Stimulated activated CD8-positive, alpha-beta memory T cell treated with anti-CD3 and anti-CD28 coated beads, Interleukin-2, amount 100 ng/mL, for 1 hour (primary cell): ENCODE measurements around the gene ARID3A.
"Not testable (repeated sequence)": the region's sequence is repeated elsewhere in the genome, so short reads cannot be mapped to it uniquely, and the experiment has no call there.

Experiments
- DNase-seq, 2 donors: peaks; one replicate each; pipeline ENCODE4 v3.0.0-alpha.2; 2020; ENCODE audit warnings: low read depth in 2 of 2

The ARID3A gene

DNA sequence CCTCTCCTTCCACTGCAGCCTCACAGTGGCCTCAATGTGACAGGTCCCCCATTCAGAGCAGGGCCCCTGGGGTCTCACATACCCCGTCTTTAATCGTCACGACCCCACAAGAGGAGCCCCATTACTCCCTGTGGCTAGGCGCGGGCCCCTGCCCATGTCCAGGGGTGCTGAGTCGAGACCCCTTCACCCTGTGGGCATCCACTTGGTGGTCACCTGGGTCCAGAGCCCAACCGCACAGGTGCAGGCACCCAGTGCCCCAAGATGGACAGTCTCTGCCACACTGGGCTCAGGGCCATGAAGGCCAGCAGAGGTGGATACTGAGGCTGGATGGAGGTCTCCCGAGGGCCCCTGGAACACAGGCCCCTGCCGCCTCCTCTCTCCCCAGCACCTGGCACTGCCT, 92.1 kb downstream of the ARID3A start:
- DNase-seq = no peak

DNA sequence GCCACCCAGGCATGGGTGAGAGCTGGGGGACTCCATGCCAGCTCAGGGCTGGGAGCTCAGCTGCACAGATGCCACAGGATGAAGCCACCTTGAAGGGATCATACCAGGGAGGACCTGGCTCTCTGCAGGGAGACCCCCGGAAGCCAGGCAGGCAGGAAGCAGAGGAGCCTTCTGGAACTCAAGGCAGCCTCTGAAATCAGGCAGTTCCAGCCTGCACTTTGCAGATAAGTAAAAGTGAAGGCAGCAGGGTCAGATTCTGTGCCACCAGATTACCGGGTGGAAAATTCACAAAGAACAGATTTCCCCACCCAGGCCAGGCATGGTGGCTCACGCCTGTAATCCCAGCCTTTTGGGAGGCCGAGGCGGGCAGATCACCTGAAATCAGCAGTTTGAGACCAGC, 92.6 kb downstream of the ARID3A start:
- DNase-seq = no peak

GRCh38 chr19:1018932-1019615, 93.2 kb downstream of the ARID3A start:
- DNase-seq = no peak

DNA sequence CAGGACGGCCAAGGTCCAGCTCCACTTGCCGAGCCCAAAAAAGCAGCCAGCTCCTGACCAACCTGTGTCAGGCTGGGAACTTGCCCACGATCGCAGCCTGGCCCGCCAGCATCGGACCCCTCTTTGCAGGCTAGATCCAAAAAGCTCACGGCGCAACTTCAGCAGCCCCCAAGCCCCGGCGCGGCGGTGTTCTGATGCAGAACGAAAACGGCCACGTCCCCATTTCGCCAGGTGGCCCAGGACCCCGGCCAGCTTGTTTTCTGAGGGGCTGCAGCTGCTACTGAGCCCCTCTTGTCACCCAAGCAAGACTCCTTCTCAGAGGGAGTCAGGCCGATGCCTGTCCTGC, 93.8 kb downstream of the ARID3A start:
- no peak for DNase-seq

DNA sequence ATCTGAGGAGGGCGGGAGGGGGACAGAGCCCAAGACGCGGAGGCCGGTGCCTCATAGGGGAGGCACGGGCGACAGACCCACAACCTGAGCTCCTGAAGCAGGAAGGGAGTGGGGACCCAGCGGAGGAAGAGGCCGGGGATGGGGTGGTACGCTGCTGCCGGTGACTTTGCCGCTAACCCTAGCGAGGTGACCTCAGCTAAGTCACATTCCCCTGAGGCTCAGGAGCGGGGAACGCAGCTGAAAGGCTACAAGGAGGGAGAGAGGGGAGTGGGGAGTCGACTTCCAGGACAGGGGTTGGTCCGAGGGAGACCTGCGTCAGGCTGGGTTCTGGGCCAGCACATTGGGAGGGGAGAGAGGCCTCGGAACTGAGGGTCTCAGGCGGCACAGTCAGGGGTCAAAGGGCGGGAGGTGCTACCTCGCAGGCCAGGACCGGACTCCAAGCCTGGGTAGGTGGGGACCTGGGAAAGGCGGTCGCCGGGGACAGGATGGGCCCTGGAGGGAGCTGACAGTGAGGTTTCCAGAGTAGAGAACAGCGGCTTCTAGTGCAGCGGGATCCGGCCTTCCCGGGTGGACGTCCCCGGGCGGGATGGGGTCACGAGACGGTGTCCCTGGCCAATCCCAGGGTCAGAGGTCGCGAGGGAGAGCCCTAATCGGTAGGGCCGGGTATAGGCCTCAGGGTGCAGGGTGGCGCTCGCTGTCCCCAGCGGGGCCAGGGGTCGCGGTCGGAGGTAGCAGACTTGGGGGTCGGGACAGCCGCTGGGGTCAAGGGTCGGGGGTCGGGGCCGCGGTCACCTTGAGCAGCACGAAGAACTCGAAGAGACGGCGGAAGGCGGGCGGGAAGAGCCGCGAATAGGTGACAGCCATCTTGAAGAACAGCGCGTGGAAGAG, 94.4 kb downstream of the ARID3A start:
- DNase-seq = no peak

DNA sequence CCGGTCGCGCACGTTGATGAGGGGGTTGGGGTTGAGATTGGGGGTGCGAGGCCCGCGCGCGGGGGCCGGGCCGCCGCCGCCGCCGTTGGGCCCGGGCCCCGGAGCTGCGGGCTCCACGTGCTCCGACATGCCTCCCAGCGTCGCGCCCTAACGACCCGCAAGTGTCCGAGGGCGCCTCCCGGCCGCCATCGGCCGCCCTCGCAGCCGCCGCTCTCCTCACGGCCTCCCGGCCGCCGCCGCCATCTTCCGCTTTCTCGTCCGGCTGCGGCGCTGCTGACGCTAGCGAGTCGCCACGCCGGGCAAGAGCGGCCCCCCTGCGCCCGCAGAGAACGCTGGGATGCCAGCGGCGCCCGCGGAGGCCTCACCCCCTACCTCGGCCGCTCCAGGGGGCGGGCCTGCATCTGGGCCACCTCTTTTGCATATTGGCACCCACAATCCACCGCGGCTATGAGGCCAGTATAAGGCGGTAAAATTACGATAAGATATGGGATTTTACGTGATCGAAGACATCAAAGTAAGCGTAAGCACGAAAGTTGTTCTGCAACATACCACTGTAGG, 95.1 kb downstream of the ARID3A start, which contains the start of gene TMEM259:
Gene TMEM259 (minus strand): TSS at position 256 of the 558 bp plus-strand sequence. CDS start 127 bp downstream, at position 129.
- DNase-seq = peak; percentile 94 to 97

DNA sequence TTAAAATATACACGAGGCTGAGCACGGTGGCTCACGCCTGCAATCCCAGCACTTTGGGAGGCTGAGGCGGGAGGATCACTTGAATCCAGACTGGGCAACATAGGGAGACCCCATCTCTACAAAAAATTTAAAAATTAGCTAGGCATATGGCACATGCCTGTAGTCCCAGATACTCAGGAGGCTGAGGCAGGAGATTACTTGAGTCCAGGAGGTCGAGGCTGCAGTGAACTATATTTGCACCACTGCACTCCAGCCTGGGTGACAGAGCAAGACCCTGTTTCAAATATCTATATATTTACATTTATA, 98.0 kb downstream of the ARID3A start:
- not testable (repeated sequence) for DNase-seq

DNA sequence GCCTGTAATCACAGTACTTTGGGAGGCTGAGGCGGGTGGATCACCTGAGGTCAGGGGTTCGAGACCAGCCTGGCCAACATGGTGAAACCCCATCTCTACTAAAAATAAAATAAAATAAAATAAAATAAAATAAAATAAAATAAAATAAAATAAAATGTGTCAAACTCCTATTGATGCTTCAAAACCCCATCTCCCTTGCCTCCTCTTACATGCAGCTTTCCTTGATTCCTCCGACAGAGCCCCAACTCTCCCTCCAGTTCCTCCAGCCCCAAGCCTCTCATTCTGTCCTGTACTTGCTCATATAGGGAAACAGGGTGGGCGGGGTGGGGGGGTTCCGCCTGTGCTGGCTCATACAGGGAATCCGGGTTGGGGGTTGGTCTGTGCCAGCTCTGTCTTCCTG, 99.2 kb downstream of the ARID3A start:
- DNase-seq = not testable (repeated sequence)
